ENCODE results near the gene TMEM179.

DNA sequence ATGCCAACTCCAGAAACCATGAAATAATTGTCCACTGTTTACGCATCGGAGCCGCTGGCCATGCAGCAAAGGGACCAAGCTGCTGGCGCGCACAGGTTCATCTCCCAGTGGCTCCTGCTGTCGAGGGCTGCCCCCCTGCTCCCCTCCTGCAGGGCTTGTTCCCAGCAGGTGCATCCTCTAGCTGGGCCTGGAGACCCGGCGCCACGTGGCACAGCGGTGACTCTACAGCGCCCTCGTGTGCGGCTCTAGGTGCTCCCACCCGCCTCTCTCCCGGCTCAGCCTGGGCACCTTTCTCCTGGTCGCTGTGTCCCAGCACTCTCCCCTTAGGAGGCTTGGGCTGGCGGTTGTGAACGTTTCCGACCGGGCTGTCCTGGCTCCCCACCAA is 47.3 kb upstream of the TMEM179 start:
- no peak for TF ChIP-seq POLR2A (IDR thresholded peaks at IDR 0.05; ENCODE audit: low read depth, low read length)
- TF ChIP-seq NFIC (IDR thresholded peaks at IDR 0.05; ENCODE audit: low read depth, low read length): no peak
- TF ChIP-seq MYC (IDR thresholded peaks at IDR 0.05; ENCODE audit: insufficient read depth, insufficient read length, insufficient replicate concordance, low read length, severe bottlenecking): no peak
- no peak for TF ChIP-seq POLR2AphosphoS5 (IDR thresholded peaks at IDR 0.05; ENCODE audit: low read length)
- no peak for TF ChIP-seq BRCA1 (IDR thresholded peaks at IDR 0.05; ENCODE audit: low read depth, low read length)
- no peak for TF ChIP-seq SP1 (IDR thresholded peaks at IDR 0.05; ENCODE audit: low read depth, low read length)
- TF ChIP-seq, protein P1, sequence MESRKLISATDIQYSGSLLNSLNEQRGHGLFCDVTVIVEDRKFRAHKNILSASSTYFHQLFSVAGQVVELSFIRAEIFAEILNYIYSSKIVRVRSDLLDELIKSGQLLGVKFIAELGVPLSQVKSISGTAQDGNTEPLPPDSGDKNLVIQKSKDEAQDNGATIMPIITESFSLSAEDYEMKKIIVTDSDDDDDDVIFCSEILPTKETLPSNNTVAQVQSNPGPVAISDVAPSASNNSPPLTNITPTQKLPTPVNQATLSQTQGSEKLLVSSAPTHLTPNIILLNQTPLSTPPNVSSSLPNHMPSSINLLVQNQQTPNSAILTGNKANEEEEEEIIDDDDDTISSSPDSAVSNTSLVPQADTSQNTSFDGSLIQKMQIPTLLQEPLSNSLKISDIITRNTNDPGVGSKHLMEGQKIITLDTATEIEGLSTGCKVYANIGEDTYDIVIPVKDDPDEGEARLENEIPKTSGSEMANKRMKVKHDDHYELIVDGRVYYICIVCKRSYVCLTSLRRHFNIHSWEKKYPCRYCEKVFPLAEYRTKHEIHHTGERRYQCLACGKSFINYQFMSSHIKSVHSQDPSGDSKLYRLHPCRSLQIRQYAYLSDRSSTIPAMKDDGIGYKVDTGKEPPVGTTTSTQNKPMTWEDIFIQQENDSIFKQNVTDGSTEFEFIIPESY (IDR thresholded peaks at IDR 0.05): no peak
